Transverse colon (tissue), 4 donors: ENCODE measurements around the gene PNMA8C. TPM values are rescaled to one million over a fixed set of nuclear protein-coding genes. Genes with fewer than 3 reads are reported as not detected.

Experiments
- DNase-seq: peaks from one replicate; pipeline ENCODE4 v3.0.0-alpha.2; 2019
- H3K27ac ChIP-seq, 4 donors: fragments of 200-600 bp; sonication (generic); 2 replicates each; pipeline ENCODE4 v1.5.1; 2016 to 2018; ENCODE audit warnings: inconsistent platforms in 4 of 4
- H3K27me3 ChIP-seq: fragments of 200-600 bp; sonication (generic); 2 replicates; pipeline ENCODE4 v1.5.1; 2017; ENCODE audit warnings: inconsistent platforms
- H3K36me3 ChIP-seq, 4 donors: fragments of 200-600 bp; sonication (generic); 2 replicates each; pipeline ENCODE4 v1.5.1; 2017 to 2019; ENCODE audit warnings: inconsistent platforms in 4 of 4
- H3K4me1 ChIP-seq, 4 donors: fragments of 200-600 bp; sonication (generic); 2 replicates each; pipeline ENCODE4 v1.5.1; 2017 to 2020; ENCODE audit warnings: inconsistent platforms in 4 of 4
- H3K4me3 ChIP-seq, 4 donors: fragments of 200-600 bp; sonication (generic); 1 replicate in 1 of 4; 2 replicates in 3 of 4; pipeline versions ENCODE4 v1.5.1 to v1.6.1; 2017 to 2019; ENCODE audit warnings: inconsistent platforms in 4 of 4
- H3K9me3 ChIP-seq, 2 donors: fragments of 200-600 bp; sonication (generic); 2 replicates each; pipeline ENCODE4 v1.5.1; 2017 to 2019; ENCODE audit warnings: inconsistent platforms in 2 of 2
- EP300 ChIP-seq: sonication (generic); formaldehyde crosslinking; IDR thresholded peaks from one replicate; pipeline ENCODE4 v1.6.1; 2017; ENCODE audit warnings: antibody characterized with exemption, low read depth
- POLR2A ChIP-seq: fragments of 450-650 bp; IDR thresholded peaks from one replicate; pipeline ENCODE4 v1.6.1; 2016; ENCODE audit warnings: antibody characterized with exemption, mild to moderate bottlenecking, moderate library complexity
- POLR2AphosphoS5 ChIP-seq, 3 donors: sonication (generic); formaldehyde crosslinking; IDR thresholded peaks; one replicate each; pipeline ENCODE4 v1.6.1; 2016; ENCODE audit warnings: antibody characterized with exemption in 3 of 3
- WGBS, 2 donors: methylation state at CpG; one replicate each; pipeline ENCODE4 v1.1.5; 2018; ENCODE audit warnings: low coverage in 1 of 2; 5-methylcytosine and 5-hydroxymethylcytosine counted together
- in situ Hi-C, 4 donors: fragments of 200-750 bp; cut with MboI; loops; one replicate each; pipeline versions ENCODE4 v1.15.0 to v1.15.1; 2017; ENCODE audit warnings: low sequenced_read_pairs in 3 of 4, low pct_ligation_motif_present in 1 of 4, low pct_unique_long_range_greater_than_20kb in 1 of 4
- intact Hi-C: fragments of 100-400 bp; cut with DNase I; formaldehyde crosslinking; loops from one replicate; pipeline ENCODE4 v1.15.1; 2023; ENCODE audit warnings: low total_unique reads
- total RNA-seq, 4 donors: library from RNA; depleted of rRNA; stranded (reverse); fragments of >200 nt; gene quantifications; one replicate each; pipeline ENCODE4 v1.1.0, GENCODE V29; 2016
- TF ChIP-seq, protein P1 (sequence below), 5 experiments: fragments of 200-600 bp in 3 of 5; fragments of 450-650 bp in 2 of 5; sonication (generic) in 3 of 5; IDR thresholded peaks; 1 replicate in 2 of 5; 2 replicates in 3 of 5; pipeline ENCODE4 v1.5.1; 2016 to 2017; ENCODE audit warnings: antibody characterized with exemption in 5 of 5, inconsistent platforms in 3 of 5, mild to moderate bottlenecking in 2 of 5, moderate library complexity in 1 of 5

Gene PNMA8C
- total RNA-seq, 4 donors from 2014 or later, result not detected

- no peak for DNase-seq
- H3K27ac ChIP-seq, result no peak overlapping the region
- H3K4me1 ChIP-seq, result peaks cover 0 to 9% (median 2%) of the 10 kb centered on the region in 4 donors
- H3K4me3 ChIP-seq, result no peak overlapping the region
- no peaks in the 10 kb centered on the region for H3K27me3 ChIP-seq
- intact Hi-C loops, result no loop called here
- H3K36me3 ChIP-seq, result peaks cover 0 to 31% (median 6%) of the 10 kb centered on the region in 4 donors
- 90 to 100% methylated on average over 1 to 26 of the region's 33 CpGs for WGBS, 2 donors
- in situ Hi-C loops, result no loop called here
- H3K9me3 ChIP-seq, result no peaks in the 10 kb centered on the region
- TF ChIP-seq, protein P1, sequence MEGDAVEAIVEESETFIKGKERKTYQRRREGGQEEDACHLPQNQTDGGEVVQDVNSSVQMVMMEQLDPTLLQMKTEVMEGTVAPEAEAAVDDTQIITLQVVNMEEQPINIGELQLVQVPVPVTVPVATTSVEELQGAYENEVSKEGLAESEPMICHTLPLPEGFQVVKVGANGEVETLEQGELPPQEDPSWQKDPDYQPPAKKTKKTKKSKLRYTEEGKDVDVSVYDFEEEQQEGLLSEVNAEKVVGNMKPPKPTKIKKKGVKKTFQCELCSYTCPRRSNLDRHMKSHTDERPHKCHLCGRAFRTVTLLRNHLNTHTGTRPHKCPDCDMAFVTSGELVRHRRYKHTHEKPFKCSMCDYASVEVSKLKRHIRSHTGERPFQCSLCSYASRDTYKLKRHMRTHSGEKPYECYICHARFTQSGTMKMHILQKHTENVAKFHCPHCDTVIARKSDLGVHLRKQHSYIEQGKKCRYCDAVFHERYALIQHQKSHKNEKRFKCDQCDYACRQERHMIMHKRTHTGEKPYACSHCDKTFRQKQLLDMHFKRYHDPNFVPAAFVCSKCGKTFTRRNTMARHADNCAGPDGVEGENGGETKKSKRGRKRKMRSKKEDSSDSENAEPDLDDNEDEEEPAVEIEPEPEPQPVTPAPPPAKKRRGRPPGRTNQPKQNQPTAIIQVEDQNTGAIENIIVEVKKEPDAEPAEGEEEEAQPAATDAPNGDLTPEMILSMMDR (IDR thresholded peaks at IDR 0.05), result no peak
- no peak for TF ChIP-seq POLR2A
- TF ChIP-seq POLR2AphosphoS5 (IDR thresholded peaks at IDR 0.05), result no peak
- TF ChIP-seq EP300, result no peak
These were observed 37.2 kb downstream of the PNMA8C start for GRCh38 chr19:46391296-46392251.

GRCh38 chr19:46390866-46391265 lies 37.9 kb downstream of the PNMA8C start:
- in situ Hi-C loops, result no loop called here
- Histone ChIP-seq H3K4me1 (peaks cover 0 to 9% (median 2%) of the 10 kb centered on the region in 4 donors), H3K36me3 (peaks cover 0 to 36% (median 6%) of the 10 kb centered on the region in 4 donors), H3K27ac (no peak overlapping the region), H3K9me3 (no peaks in the 10 kb centered on the region), H3K4me3 (no peak overlapping the region), H3K27me3 (no peaks in the 10 kb centered on the region)
- DNase-seq, result no peak
- intact Hi-C loops, result no loop called here
- TF ChIP-seq, protein P1 (IDR thresholded peaks at IDR 0.05), result no peak
- TF ChIP-seq EP300 (no peak), POLR2A (no peak), POLR2AphosphoS5 (IDR thresholded peaks at IDR 0.05) (no peak)
- WGBS, 2 donors, result 94% methylated on average over 18 of the region's 18 CpGs; no CpG with 5 or more reads in 1 of the 2 donors

DNA sequence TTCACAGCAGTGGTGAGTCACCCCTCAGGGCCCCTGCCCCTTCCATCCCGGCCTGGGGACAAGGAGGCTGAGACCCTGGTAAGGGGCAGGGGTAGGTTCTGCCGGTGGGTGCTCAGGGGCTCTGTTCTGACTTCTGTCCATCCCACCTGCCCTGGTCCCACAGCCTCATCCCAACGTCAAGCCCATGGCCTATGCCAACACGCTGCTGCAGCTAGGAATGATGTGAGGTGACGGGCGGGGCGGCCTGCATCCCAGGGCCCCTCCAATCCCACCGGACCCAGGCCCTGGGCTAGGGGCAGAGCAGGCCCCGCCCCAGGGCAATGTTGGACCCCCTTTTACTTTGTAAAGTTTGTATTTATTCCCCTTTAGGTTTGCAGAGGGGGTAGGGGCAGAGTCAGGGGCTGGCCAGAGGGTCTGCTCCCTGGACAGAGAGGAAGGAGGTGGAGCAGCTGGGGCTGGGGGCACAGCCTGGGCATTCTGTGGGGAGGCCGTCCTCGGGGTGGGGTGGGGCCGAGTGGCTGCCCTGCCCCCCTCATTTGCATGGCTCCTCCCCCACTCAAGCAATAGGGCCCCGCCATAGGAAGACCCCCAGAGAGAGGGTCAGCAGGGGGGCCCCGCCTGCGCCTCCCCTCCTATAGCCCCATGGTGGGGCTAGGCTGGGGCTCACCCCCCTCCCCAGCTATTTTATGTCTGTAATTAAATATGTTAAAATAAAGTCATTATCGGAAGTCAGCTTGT lies 38.4 kb downstream of the PNMA8C start:
- no peak for DNase-seq
- intact Hi-C loops, result no loop called here

More for the DNA sequence above, 38.4 kb downstream of the PNMA8C start:
- Histone ChIP-seq H3K4me3 (no peak overlapping the region), H3K9me3 (no peaks in the 10 kb centered on the region), H3K36me3 (peaks cover 0 to 36% (median 6%) of the 10 kb centered on the region in 4 donors), H3K4me1 (peaks cover 0 to 8% (median 1%) of the 10 kb centered on the region in 4 donors), H3K27ac (no peak overlapping the region), H3K27me3 (no peaks in the 10 kb centered on the region)
- 97% methylated on average over 12 of the region's 16 CpGs; no CpG with 5 or more reads in 1 of the 2 donors for WGBS, 2 donors
- in situ Hi-C loops, result no loop called here
- TF ChIP-seq POLR2A, result no peak
- TF ChIP-seq EP300, result no peak
- TF ChIP-seq, protein P1 (IDR thresholded peaks at IDR 0.05), result no peak
- no peak for TF ChIP-seq POLR2AphosphoS5 (IDR thresholded peaks at IDR 0.05)
